WTC11 (cell line): ENCODE measurements around the gene GLIPR2.

Experiments used
- AFF4 ChIP-seq: sonication (generic); formaldehyde crosslinking; IDR thresholded peaks from 2 replicates; pipeline ENCODE4 v1.8.1; 2023; ENCODE audit warnings: mild to moderate bottlenecking, missing genetic modification reagents, borderline replicate concordance
- AR ChIP-seq: fragments of 250-450 bp; sonication (Bioruptor Pico); IDR thresholded peaks from 2 replicates; pipeline ENCODE4 v1.9.0; 2021; ENCODE audit warnings: mild to moderate bottlenecking
- ATF3 ChIP-seq: sonication (generic); formaldehyde crosslinking; conservative IDR thresholded peaks from 2 replicates; pipeline ENCODE4 v1.8.1; 2022; ENCODE audit warnings: mild to moderate bottlenecking, missing genetic modification reagents
- CBFB ChIP-seq: sonication (generic); formaldehyde crosslinking; IDR thresholded peaks from 2 replicates; pipeline ENCODE4 v1.8.1; 2022; ENCODE audit warnings: mild to moderate bottlenecking, low read depth, missing genetic modification reagents
- CTCF ChIP-seq: fragments of 200-600 bp; IDR thresholded peaks from 2 replicates; pipeline ENCODE4 v1.8.0; 2022; ENCODE audit warnings: antibody characterized with exemption
- E2F1 ChIP-seq: sonication (generic); formaldehyde crosslinking; IDR thresholded peaks from 2 replicates; pipeline ENCODE4 v1.8.0; 2022; ENCODE audit warnings: mild to moderate bottlenecking, missing genetic modification reagents
- E2F5 ChIP-seq: sonication (generic); formaldehyde crosslinking; IDR thresholded peaks from 2 replicates; pipeline ENCODE4 v1.8.1; 2022; ENCODE audit warnings: mild to moderate bottlenecking, moderate library complexity, missing genetic modification reagents
- ELF4 ChIP-seq: sonication (generic); formaldehyde crosslinking; IDR thresholded peaks from 2 replicates; pipeline ENCODE4 v1.8.1; 2022; ENCODE audit warnings: low read depth, mild to moderate bottlenecking, moderate library complexity, missing genetic modification reagents
- FOXJ3 ChIP-seq: sonication (generic); formaldehyde crosslinking; IDR thresholded peaks from 2 replicates; pipeline ENCODE4 v1.9.0; 2021; ENCODE audit warnings: missing genetic modification reagents, mild to moderate bottlenecking, borderline replicate concordance
- NFYB ChIP-seq: sonication (generic); formaldehyde crosslinking; conservative IDR thresholded peaks from 2 replicates; pipeline ENCODE4 v1.8.0; 2022; ENCODE audit warnings: low read depth, missing genetic modification reagents
- SP1 ChIP-seq: sonication (generic); formaldehyde crosslinking; conservative IDR thresholded peaks from 2 replicates; pipeline ENCODE4 v1.8.1; 2022; ENCODE audit warnings: missing genetic modification reagents
- TP53 ChIP-seq: sonication (generic); formaldehyde crosslinking; IDR thresholded peaks from 2 replicates; pipeline ENCODE4 v1.8.1; 2023; ENCODE audit warnings: mild to moderate bottlenecking, missing genetic modification reagents
- USF1 ChIP-seq: sonication (generic); formaldehyde crosslinking; IDR thresholded peaks from 2 replicates; pipeline ENCODE4 v1.8.0; 2022; ENCODE audit warnings: mild to moderate bottlenecking, missing genetic modification reagents
- ZNF263 ChIP-seq: sonication (generic); formaldehyde crosslinking; IDR thresholded peaks from 2 replicates; pipeline ENCODE4 v1.8.1; 2022; ENCODE audit warnings: low read depth, mild to moderate bottlenecking, moderate library complexity, missing genetic modification reagents

GRCh38 chr9:36128349-36128748 lies 8.2 kb upstream of the GLIPR2 start:
- no peak for TF ChIP-seq CTCF
- TF ChIP-seq SP1 (CRISPR knock-in tag), result no peak
- no peak for TF ChIP-seq CBFB (CRISPR knock-in tag)
- no peak for TF ChIP-seq AFF4
- TF ChIP-seq FOXJ3 (CRISPR knock-in tag), result no peak
- no peak for TF ChIP-seq TP53 (CRISPR knock-in tag)
- TF ChIP-seq AR (CRISPR knock-in tag), result no peak
- no peak for TF ChIP-seq ATF3 (CRISPR knock-in tag)
- TF ChIP-seq NFYB (CRISPR knock-in tag), result no peak
- no peak for TF ChIP-seq E2F5 (CRISPR knock-in tag)
- TF ChIP-seq E2F1 (CRISPR knock-in tag), result no peak
- TF ChIP-seq USF1 (CRISPR knock-in tag), result no peak
- TF ChIP-seq ELF4 (CRISPR knock-in tag), result no peak
- TF ChIP-seq ZNF263 (CRISPR knock-in tag), result no peak
